GM18502 (cell line): ENCODE results near the gene PTPRD.
"Not testable (repeated sequence)": the region's sequence is repeated elsewhere in the genome, so short reads cannot be mapped to it uniquely, and the experiment has no call there.

Experiments used
- ATAC-seq: cut with Tn5 transposase; IDR thresholded peaks from one replicate; pipeline ENCODE4 v1.9.1; 2021; ENCODE audit warnings: mild to moderate bottlenecking; ENCODE audit not compliant: unreplicated experiment, poor library complexity

The PTPRD gene

DNA sequence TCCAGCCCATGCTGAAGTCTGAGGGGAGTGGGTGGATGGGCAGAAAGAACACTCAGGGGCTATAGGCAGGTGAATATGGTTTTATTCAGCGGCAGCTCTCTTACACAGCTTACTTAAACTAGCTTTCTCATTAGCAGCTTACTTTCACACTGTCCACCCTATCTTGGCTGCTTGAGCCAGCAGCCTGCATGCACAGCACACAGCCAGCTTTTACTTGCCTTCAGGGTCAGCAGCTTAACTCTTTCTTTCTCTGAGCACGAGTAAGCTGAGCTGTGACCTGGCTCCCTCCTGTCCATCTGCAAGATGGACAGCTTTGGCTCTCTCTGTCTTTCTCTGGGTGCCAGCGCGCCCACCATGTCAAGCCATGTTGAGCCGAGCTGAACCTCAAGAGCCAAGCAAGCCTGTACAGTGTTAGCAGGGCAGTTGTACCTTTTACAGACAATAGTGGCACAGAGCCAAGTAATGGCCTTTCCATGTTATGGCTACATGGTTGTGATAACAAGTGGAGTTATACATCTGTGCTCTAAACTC is 1054.9 kb downstream of the PTPRD start:
- no peak for ATAC-seq

DNA sequence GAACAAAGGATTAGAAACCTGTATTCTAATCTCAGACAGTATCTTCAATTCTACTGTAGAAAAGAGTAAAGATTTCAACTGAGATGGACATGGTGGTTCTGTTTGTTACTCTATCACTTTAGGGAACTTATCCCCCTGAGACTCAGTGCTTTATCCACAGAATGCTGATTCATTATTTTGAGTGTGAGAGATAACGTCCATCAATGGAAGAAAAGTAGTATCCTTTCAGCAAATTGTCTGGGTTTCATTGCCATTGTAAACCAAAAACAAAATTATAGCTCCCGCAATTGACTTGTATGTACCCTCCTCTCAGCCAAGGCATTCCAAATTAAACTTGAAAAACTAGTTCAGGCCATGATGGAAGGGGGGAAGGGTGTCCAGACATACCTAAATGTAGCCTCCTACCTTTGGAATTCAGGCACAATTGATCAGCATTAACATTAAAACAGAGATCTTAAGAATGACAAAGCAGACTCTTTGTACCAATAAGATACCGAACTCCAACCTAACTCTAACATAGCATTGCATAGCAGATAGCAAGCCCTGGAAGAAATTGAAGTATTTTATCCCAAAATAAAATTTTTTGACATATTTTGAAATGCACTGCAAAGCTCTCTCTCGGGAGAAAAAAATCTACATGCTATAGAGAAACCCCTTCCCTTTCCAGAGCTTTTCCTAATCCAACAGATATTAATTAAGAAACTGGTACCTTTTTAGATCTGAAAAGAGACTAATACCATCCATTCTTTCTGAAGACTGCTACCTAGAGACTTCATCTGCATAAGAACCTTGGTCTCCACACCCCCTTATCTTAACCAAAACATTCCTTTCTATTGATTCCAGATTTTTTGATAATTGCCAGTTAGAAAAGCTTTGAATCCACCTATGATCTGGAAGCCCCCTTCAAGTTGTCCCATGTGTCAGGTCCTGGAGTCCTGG is 1055.7 kb downstream of the PTPRD start:
- no peak for ATAC-seq

DNA sequence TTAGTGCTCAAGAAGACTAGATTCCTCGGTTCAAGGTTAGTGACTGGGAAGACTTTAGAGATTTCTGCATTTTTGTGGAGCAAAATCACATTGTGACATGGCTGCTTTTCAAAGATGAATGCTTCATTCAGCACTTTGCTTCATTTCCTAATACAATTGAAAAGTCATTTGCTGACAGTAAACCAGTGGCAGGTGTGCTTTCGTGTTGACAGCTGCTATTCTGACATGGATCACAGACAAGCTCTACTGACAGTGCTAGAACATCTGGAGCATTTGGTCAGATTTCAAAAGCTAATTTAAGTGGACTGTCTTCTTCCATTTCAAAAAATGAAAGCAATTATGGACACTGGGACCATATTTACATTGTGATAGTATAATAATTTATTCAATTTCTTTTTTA is 1060.1 kb downstream of the PTPRD start:
- ATAC-seq, result no peak

DNA sequence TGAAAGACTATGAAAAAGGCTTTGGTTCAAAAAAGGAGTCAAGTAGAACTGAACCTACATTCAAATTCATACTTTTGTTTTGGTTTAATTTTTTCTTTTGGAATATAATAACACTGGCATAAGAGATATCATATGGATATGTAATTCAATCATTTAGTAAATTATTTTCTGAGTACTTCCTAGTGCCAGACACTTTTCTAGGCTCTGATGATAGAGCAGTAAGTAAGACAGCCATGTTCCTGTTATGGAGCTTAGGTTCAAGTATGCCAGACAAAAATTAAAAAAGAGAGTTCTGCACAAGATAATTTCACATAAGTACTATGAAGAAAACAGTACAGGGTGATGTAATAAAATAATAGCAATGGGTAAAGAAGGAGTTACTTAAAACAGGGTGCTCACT is 1074.0 kb downstream of the PTPRD start:
- ATAC-seq, result no peak

DNA sequence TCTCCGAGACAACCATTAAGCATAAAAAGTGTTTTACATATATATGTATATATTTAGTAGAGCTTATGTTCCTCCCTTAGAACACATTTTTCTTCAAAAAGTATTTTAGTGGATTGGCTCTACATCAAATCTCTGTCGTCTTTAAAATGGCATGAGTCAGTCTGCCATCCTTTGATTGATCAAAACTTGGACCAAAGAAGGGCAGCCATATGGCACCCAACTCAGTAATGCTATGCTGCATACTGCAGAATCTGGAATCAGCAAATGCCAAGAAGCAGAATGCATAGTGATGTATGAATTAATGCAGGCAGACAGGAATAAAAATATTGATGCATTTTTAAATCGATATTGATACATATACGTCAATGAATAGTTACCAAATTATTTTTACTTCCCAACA is 1074.4 kb downstream of the PTPRD start:
- no peak for ATAC-seq

DNA sequence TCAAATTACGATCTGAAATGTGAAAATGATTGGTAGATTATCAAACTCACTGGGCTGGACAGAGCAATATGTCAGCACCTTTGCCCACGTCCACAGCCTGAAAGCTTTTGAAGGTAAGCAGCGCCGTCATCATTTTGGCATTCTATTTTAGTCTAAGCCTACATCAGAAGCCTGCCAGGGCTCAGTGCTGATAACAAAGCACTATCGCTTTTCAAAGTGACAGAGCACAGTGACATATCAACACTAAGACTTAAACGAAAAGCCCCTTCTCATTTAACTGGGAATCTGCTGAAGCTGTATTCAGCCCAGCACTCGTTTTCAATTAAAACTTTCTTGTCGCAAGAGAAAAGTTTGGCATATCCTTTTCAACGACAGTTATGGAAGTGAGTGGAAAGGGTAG is 1076.3 kb downstream of the PTPRD start:
- ATAC-seq, result no peak

DNA sequence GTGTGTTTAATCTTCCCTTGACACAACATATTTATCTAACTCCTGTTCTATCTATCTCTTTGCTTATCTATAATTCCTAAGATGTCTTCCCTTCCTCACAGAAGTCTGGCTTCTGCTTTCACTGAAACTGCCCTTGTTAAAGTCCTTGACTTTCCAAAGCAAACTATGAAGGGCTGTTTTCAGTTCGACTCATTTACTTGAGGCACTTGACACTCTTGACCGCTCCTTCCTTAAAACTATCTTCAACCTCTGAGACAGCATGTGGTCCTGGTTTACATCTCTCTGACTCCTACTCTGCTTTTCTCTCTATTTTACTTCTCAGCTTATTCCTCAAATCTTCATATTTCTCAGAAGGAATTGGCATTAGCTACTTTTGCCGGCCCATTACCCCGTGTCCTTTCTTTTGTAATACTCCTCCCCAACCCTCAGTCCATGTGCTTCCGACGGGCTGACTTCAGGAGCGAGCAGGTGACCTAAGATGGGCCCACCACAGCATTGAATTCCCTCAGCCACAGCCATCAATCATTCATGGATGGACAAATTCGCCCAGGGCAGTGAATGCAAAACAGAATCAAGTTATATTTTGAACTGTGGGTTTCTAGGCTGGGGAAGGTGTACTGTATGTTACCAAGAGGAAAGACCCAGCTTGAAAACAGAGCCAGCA is 1089.2 kb downstream of the PTPRD start:
- no peak for ATAC-seq

DNA sequence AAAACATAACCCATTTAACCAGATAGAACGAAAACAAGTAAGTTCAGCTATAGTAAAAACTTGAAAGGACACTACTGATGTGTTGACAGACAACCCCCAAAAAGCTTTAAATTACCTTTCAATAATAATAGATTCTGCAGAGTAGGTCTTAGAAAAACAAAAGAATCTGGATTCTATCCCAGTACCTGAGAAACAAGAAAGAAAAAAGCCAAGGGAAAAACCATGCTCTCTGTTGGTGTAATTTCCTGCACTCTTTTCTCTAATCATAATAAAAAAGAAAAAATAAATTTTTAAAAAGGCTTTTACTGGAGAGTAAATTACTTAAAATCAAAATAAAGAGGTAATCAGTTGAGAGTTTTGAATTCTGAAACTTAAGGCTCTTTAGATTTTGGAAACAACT is 1090.4 kb downstream of the PTPRD start:
- no peak for ATAC-seq

DNA sequence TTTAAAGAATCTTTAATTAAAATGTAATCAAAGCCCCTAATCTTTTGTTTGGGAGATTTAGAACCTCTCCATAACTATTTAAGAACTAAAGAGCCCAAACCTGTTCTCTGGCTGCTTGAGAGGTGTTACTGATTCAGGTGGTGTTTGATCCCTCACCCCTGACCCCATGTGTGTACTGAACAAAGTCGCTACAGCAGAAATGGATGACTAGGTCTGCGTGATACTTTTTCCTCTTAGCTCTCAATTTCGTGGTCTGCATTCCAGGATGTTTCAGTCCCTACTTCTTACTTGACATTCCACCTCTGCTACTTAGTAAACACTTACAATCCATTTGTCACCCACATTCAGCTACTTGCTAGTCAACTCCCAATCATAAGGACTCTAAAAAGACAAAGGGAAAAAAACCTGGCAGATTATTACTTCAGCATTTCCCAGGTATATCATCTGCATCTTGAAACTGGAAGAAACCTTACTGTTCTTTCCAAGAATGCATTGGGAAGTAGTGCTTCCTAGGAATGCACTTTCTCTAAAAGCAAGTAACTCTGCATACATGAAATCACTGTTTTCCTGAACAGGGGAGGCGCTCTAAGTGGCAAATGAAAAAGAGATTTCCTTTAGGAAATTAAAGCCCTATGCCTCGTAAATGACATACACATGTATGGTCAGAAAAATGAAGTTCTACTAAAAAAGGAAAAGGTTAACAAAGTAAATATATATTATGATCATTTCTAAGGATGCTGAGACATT is 1091.6 kb downstream of the PTPRD start:
- no peak for ATAC-seq

DNA sequence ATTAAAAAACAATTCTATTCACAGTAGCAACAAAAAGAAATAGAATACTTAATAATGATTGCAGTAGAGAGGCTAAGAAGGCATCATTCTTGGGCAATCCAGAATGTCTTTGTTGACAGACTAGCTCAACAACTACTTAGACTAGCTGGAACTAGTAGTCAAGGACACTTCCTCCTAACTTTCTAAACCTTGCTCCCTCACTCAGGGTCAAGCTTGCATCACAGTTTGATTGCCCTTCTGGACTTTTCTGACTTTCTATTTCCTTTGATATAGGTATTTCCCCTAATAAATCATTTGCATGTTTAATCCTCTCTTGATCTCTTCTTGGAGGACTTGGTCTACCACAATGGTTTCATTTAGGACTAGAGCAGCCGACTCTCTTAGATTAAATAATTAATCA is 1107.9 kb downstream of the PTPRD start:
- ATAC-seq, result no peak

DNA sequence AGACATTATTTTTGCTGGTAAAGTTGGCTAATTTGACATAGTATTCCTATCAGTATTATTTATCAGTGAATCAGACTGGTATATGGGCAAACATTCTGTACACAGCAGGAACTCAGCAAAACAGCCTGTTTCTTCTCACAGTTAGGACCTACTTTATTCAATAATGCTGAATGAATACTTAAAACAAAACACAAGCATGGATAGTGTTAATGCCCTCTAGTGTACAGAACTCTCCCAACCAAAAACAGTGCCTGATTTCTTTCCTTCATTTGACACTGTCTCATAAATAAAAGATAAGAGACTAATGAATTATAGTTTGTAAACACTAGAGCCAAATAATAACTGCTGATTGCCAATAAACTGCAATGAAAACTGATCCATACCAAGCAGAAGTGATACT is 1113.3 kb downstream of the PTPRD start:
- ATAC-seq, result no peak

DNA sequence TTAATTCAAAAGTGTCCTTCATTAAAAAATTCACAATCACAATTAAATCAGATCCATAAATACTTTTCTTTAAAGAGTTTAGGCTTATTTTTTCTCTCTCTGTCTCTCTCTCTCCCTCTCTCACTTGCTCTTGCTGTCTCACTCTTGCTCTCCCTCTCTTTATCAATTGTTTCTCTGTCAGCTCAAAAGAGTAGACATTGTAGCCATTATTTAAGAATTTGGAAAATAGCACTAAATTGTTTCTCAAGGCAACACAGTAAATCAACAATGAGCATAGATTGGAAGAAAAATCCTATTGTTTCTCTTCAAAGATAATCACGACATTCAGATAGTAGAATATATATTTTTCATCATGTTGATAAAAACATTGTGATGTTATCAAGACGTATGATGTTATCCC is 1114.0 kb downstream of the PTPRD start:
- ATAC-seq, result no peak

DNA sequence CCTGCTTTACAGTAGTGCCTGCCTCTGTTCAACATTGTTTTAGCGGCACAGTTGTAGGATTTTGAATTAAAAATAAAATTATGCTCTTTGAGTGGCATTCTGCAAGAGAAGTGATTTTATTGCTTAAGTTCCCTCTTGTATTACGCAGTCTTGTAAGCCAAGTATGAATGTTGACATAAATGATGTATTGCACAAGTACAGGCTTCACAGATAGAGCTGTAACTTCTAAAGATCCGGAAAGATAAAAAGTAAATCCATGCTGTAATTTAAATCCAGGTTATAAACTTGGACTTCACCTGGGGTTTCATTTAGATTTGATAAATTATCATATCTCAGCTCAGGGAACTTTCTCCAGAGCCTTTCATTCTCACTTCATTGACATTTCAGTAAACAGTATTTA is 1114.7 kb downstream of the PTPRD start:
- no peak for ATAC-seq

DNA sequence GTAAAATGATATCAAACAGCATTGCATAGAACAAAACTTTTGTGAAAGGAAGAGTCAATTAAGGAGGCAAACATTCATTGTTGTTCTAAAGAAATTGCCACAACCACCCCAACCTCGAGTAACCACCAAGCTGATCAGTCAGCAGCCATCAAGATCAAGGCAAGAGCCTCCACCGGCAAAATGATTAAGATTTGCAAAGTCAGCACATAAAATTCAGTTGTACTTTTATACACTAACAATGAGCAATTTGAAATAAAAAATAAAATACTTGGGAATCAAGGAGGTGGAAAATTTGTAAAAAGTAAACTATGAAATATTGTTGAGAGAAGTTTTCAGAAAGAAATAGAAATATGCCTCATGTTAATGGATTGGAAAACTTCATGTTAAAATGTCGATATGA is 1118.5 kb downstream of the PTPRD start:
- ATAC-seq, result no peak

DNA sequence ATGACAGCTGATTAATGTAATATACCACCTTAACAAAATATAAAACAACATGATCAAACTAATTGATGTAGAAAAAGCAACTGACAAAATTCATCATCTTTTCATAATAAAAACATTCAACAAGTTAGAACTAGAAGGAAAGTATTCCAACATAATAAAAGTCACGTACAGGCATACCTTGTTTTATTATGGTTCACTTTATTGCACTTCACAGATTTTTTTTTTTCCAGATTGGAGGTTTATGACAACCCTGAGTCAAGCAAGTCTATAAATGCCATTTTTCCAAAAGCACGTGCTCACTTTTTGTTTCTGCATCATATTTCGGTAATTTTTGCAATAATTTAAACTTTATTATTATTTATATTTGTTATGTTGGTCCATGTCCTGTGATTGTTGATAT is 1120.3 kb downstream of the PTPRD start:
- ATAC-seq, result no peak

DNA sequence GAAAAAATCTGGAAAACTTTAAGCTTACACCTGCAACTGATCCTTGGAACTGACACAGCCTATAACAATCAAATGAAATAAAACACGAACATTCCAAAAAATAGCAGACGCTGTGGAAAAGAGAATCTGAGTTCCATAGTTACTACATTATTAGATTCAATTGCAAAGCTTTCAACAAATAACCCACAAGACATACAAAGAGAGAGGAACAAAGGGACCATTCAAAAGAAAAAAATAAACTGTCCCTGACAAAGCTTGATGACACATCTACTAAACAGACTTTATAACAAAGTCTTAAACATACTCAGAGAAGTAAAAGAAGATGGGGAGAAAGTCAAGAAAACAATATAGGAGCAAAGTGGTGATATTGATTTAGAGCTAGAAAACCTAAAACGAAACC is 1123.6 kb downstream of the PTPRD start:
- ATAC-seq, result no peak

DNA sequence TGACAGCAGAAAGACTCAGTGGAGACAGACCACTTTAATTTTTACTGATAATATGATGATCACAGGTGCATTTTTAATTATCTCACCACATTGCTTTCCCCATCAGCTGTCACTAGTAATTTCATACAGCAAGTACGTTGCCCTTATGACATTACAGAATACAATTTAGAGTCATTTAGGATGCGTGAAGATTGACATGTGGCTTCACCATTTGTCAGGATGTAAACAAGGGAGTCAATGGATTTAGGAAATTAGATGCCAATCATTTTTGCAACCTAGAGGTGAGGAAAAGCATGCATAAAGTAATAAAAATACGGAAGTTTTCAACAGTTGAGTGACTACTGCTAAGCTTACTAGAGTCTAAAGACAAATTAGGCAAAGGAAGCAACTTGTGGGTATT is 1129.6 kb downstream of the PTPRD start:
- no peak for ATAC-seq

DNA sequence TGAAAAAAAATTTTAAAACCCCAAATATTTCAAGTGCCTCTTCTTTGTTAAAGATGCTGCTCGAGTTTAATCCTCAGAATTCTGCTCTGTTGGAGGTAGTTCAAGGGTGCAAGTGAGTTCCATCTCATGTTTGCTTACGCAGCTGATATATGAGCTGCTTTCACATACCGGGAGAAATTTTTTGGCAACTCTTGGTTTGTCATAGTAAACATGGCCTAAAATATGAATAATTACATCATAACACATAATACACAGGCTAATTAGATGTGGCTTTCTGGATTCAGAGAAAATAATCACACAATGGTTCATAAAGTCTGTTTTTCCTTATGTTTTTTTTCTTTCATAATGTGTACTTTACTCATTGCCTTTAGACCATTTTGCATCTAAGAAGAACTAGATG is 1134.1 kb downstream of the PTPRD start:
- no peak for ATAC-seq

DNA sequence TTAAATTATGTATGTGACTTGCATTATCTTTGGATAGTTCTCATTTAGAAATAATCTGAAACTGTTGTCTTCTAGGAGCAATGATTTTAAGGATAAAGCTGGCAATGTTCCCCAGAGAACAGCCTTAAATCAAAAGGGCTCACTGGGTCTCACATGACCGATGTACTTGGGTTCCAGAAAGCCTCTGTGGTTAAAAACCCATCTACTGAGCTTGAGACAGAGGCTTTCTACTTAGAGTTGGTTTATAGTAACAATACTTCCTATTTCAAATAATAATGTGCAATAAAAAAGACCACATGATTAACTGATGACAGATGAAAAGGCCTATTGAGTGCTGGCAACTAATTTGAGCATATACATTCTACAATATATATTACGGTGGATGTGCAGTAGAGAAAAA is 1143.5 kb downstream of the PTPRD start:
- ATAC-seq, result no peak

DNA sequence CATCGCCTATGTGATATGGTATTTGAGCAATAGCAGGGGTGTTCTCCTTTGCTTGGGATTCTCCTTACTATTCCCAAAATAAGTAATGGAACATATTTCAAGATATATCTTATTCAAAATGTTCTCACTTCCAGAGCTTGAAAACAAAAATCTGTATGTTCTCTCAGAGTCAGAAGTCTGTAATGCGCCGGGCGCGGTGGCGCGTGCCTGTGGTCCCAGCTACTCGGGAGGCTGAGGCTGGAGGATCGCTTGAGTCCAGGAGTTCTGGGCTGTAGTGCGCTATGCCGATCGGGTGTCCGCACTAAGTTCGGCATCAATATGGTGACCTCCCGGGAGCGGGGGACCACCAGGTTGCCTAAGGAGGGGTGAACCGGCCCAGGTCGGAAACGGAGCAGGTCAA is 1170.9 kb downstream of the PTPRD start:
- not testable (repeated sequence) for ATAC-seq

DNA sequence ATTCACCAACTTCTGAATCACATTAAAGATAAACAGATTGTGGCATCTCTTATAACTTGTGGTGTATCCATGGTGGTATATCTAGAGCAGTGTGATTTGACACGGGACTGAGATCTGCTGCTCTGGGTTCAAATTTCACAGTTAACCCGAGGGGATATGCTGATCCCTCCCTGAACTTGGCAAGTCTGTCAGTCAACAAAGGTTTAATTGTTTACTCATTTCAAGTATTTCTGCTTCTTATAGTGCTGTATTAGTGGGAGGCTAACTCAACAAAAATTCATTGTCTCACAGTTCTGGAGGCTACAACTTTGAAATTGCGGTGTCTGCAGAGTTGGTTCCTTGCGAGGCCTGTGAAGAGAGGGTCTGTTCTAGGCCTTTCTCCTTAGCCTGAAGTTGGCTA is 1175.2 kb downstream of the PTPRD start:
- no peak for ATAC-seq
